Neural progenitor cell (in vitro differentiated cells): ENCODE measurements around the gene MLH1. TPM values are rescaled to one million over a fixed set of nuclear protein-coding genes. Genes with fewer than 3 reads are reported as not detected.

Source experiments
- DNase-seq: peaks from one replicate; pipeline ENCODE4 v3.0.0-alpha.2; 2016; ENCODE audit warnings: low spot score
- H2AFZ ChIP-seq: fragments of 200-600 bp; sonication (generic); replicated peaks from 2 replicates; pipeline ENCODE4 v1.6.1; 2016; ENCODE audit warnings: antibody characterized with exemption
- H3F3A ChIP-seq: fragments of 200-600 bp; sonication (generic); 2 replicates; pipeline ENCODE4 v1.6.1; 2016; ENCODE audit warnings: antibody characterized with exemption, low read depth
- H3K27ac ChIP-seq: fragments of 200-600 bp; sonication (generic); 2 replicates; pipeline ENCODE4 v1.5.1; 2016; ENCODE audit warnings: mild to moderate bottlenecking
- H3K27me3 ChIP-seq: fragments of 200-600 bp; sonication (generic); 2 replicates; pipeline ENCODE4 v1.6.1; 2016; ENCODE audit warnings: mild to moderate bottlenecking, moderate library complexity
- H3K36me3 ChIP-seq: fragments of 200-600 bp; sonication (generic); 2 replicates; pipeline ENCODE4 v1.5.1; 2016
- H3K4me1 ChIP-seq: fragments of 200-600 bp; sonication (generic); 2 replicates; pipeline ENCODE4 v1.6.1; 2016; ENCODE audit warnings: mixed run types
- H3K4me2 ChIP-seq: fragments of 200-600 bp; sonication (generic); 2 replicates; pipeline ENCODE4 v1.6.1; 2016
- H3K4me3 ChIP-seq: fragments of 200-600 bp; sonication (generic); 2 replicates; pipeline ENCODE4 v1.5.1; 2016
- H3K79me2 ChIP-seq: fragments of 200-600 bp; sonication (generic); 2 replicates; pipeline ENCODE4 v1.6.1; 2016; ENCODE audit warnings: low read depth
- H3K9ac ChIP-seq: fragments of 200-600 bp; sonication (generic); 2 replicates; pipeline ENCODE4 v1.6.1; 2016
- H3K9me3 ChIP-seq: fragments of 200-600 bp; sonication (generic); 2 replicates; pipeline ENCODE4 v1.5.1; 2016; ENCODE audit warnings: low read depth
- H4K20me1 ChIP-seq: fragments of 200-600 bp; sonication (generic); 2 replicates; pipeline ENCODE4 v1.6.1; 2016; ENCODE audit warnings: low read depth
- H3K27ac Mint-ChIP-seq: 3 replicates; pipeline ENCODE4 v1.8.0; 2021; ENCODE audit warnings: mixed read lengths
- H3K27me3 Mint-ChIP-seq: 2 replicates; pipeline ENCODE4 v1.8.0; 2022; ENCODE audit warnings: low read depth, mild to moderate bottlenecking, inconsistent platforms, moderate library complexity, mixed read lengths; ENCODE audit not compliant: insufficient read depth
- H3K36me3 Mint-ChIP-seq: 3 replicates; pipeline ENCODE4 v1.8.0; 2021; ENCODE audit warnings: mixed read lengths
- H3K4me1 Mint-ChIP-seq: 3 replicates; pipeline ENCODE4 v1.8.0; 2021; ENCODE audit warnings: mixed read lengths
- H3K4me3 Mint-ChIP-seq: 3 replicates; pipeline ENCODE4 v1.8.0; 2021; ENCODE audit warnings: mild to moderate bottlenecking, moderate library complexity, mixed read lengths
- H3K9me3 Mint-ChIP-seq: 3 replicates; pipeline ENCODE4 v1.8.0; 2020; ENCODE audit warnings: mixed read lengths
- CTCF ChIP-seq: fragments of 200-600 bp; sonication (generic); IDR thresholded peaks from 2 replicates; pipeline ENCODE4 v1.5.1; 2017; ENCODE audit warnings: antibody characterized with exemption, mild to moderate bottlenecking
- EZH2 ChIP-seq: fragments of 200-600 bp; sonication (generic); IDR thresholded peaks from 2 replicates; pipeline ENCODE4 v1.6.1; 2017; ENCODE audit warnings: antibody characterized with exemption, mild to moderate bottlenecking, moderate library complexity
- EZH2phosphoT487 ChIP-seq: fragments of 200-600 bp; sonication (generic); IDR thresholded peaks from 2 replicates; pipeline ENCODE4 v1.6.1; 2017; ENCODE audit warnings: antibody characterized with exemption
- total RNA-seq: library from RNA; depleted of rRNA; stranded (reverse); fragments of >200 nt; gene quantifications from 2 replicates; pipeline ENCODE4 v1.2.3, GENCODE V29; 2015; ENCODE audit warnings: low replicate concordance

MLH1 gene
- total RNA-seq, 1 donor from 2014 or later, result 71.1 TPM

GRCh38 chr3:37056826-37057225 is 63.5 kb downstream of the MLH1 start:
- Histone ChIP-seq H3K36me3 (peaks cover 6% of the 10 kb centered on the region), H3K4me2 (no peak overlapping the region), H2AFZ (no peak overlapping the region), H3K27ac (no peak overlapping the region), H3K79me2 (no peaks in the 10 kb centered on the region), H3K4me3 (no peak overlapping the region), H3K9ac (no peak overlapping the region), H3K9me3 (no peaks in the 10 kb centered on the region), H3K27me3 (no peaks in the 10 kb centered on the region), H4K20me1 (no peaks in the 10 kb centered on the region), H3F3A (no peaks in the 10 kb centered on the region), H3K4me1 (no peaks in the 10 kb centered on the region)
- DNase-seq, result no peak
- Mint-ChIP-seq H3K4me3 (no peak overlapping the region), H3K36me3 (peaks cover 28% of the 10 kb centered on the region), H3K27ac (no peak overlapping the region), H3K4me1 (no peaks in the 10 kb centered on the region), H3K27me3 (no peaks in the 10 kb centered on the region), H3K9me3 (no peaks in the 10 kb centered on the region)
- no peak for TF ChIP-seq EZH2phosphoT487
- TF ChIP-seq EZH2, result no peak
- no peak for TF ChIP-seq CTCF

- Histone ChIP-seq H3K9me3 (no peaks in the 10 kb centered on the region), H3K4me1 (no peaks in the 10 kb centered on the region), H3K4me3 (no peak overlapping the region), H3K4me2 (no peak overlapping the region), H3K79me2 (no peaks in the 10 kb centered on the region), H3K36me3 (no peaks in the 10 kb centered on the region), H2AFZ (no peak overlapping the region), H3K9ac (no peak overlapping the region), H3F3A (no peaks in the 10 kb centered on the region), H3K27me3 (no peaks in the 10 kb centered on the region), H4K20me1 (no peaks in the 10 kb centered on the region), H3K27ac (no peak overlapping the region)
- Mint-ChIP-seq H3K9me3 (no peaks in the 10 kb centered on the region), H3K27me3 (no peaks in the 10 kb centered on the region), H3K4me1 (no peaks in the 10 kb centered on the region), H3K4me3 (no peak overlapping the region), H3K27ac (no peak overlapping the region), H3K36me3 (peaks cover 28% of the 10 kb centered on the region)
- no peak for DNase-seq
- TF ChIP-seq EZH2, result no peak
- TF ChIP-seq EZH2phosphoT487, result no peak
- no peak for TF ChIP-seq CTCF
Observed at GRCh38 chr3:37058117-37058516, 64.8 kb downstream of the MLH1 start.

- Histone ChIP-seq H3K9ac (no peak overlapping the region), H2AFZ (no peak overlapping the region), H3K27me3 (no peaks in the 10 kb centered on the region), H3K4me2 (no peak overlapping the region), H3K4me1 (no peaks in the 10 kb centered on the region), H3K9me3 (no peaks in the 10 kb centered on the region), H4K20me1 (no peaks in the 10 kb centered on the region), H3K36me3 (no peaks in the 10 kb centered on the region), H3F3A (no peaks in the 10 kb centered on the region), H3K27ac (no peak overlapping the region), H3K79me2 (no peaks in the 10 kb centered on the region), H3K4me3 (no peak overlapping the region)
- DNase-seq, result no peak
- Mint-ChIP-seq H3K4me3 (no peak overlapping the region), H3K27me3 (no peaks in the 10 kb centered on the region), H3K36me3 (peaks cover 24% of the 10 kb centered on the region), H3K27ac (no peak overlapping the region), H3K4me1 (no peaks in the 10 kb centered on the region), H3K9me3 (no peaks in the 10 kb centered on the region)
- TF ChIP-seq CTCF (no peak), EZH2 (no peak), EZH2phosphoT487 (no peak)
Observed at GRCh38 chr3:37064747-37065146, 71.4 kb downstream of the MLH1 start.

GRCh38 chr3:37067577-37067976 is 74.3 kb downstream of the MLH1 start:
- no peaks in the 10 kb centered on the region for H3F3A ChIP-seq
- no peak overlapping the region for H2AFZ ChIP-seq
- Mint-ChIP-seq H3K9me3 (no peaks in the 10 kb centered on the region), H3K36me3 (peaks cover 22% of the 10 kb centered on the region), H3K4me3 (no peak overlapping the region), H3K27me3 (no peaks in the 10 kb centered on the region), H3K27ac (no peak overlapping the region), H3K4me1 (no peaks in the 10 kb centered on the region)
- H3K27ac ChIP-seq, result no peak overlapping the region
- H4K20me1 ChIP-seq, result no peaks in the 10 kb centered on the region
- H3K4me3 ChIP-seq, result no peak overlapping the region
- no peaks in the 10 kb centered on the region for H3K4me1 ChIP-seq
- no peaks in the 10 kb centered on the region for H3K27me3 ChIP-seq
- no peak overlapping the region for H3K4me2 ChIP-seq
- H3K9ac ChIP-seq, result no peak overlapping the region
- DNase-seq, result no peak
- no peaks in the 10 kb centered on the region for H3K36me3 ChIP-seq
- H3K79me2 ChIP-seq, result no peaks in the 10 kb centered on the region
- TF ChIP-seq EZH2phosphoT487 (no peak), CTCF (no peak), EZH2 (no peak)
- no peaks in the 10 kb centered on the region for H3K9me3 ChIP-seq
